GM23338 (cell line): Measurements from ENCODE around the gene PVR. TPM values are rescaled to one million over a fixed set of nuclear protein-coding genes. Genes with fewer than 3 reads are reported as not detected.

Experiments
- ATAC-seq: fragments of 200-7000 bp; cut with Tn5 transposase; 3 replicates; pipeline ENCODE4 v1.9.1; 2020
- DNase-seq: peaks from one replicate; pipeline ENCODE4 v3.0.0-alpha.2; 2015; ENCODE audit warnings: low spot score
- H2AFZ ChIP-seq: fragments of 200-600 bp; sonication (generic); 2 replicates; pipeline ENCODE4 v1.8.0; 2016; ENCODE audit warnings: antibody characterized with exemption, mild to moderate bottlenecking, moderate library complexity
- H3F3A ChIP-seq: fragments of 200-600 bp; sonication (generic); replicated peaks from 2 replicates; pipeline ENCODE4 v1.8.0; 2017; ENCODE audit warnings: antibody characterized with exemption, mixed run types, low read depth
- H3K27ac ChIP-seq: fragments of 200-600 bp; sonication (generic); 2 replicates; pipeline ENCODE4 v1.6.1; 2016; ENCODE audit warnings: low read depth
- H3K27me3 ChIP-seq: fragments of 200-600 bp; sonication (generic); 2 replicates; pipeline ENCODE4 v1.8.0; 2016; ENCODE audit warnings: mild to moderate bottlenecking, mixed run types, moderate library complexity; ENCODE audit not compliant: insufficient read depth
- H3K36me3 ChIP-seq: fragments of 200-600 bp; sonication (generic); 2 replicates; pipeline ENCODE4 v1.8.0; 2016; ENCODE audit warnings: mild to moderate bottlenecking; ENCODE audit not compliant: insufficient read depth
- H3K4me1 ChIP-seq: fragments of 200-600 bp; sonication (generic); 2 replicates; pipeline ENCODE4 v1.8.0; 2016; ENCODE audit warnings: mild to moderate bottlenecking, moderate library complexity; ENCODE audit not compliant: insufficient read depth
- H3K4me2 ChIP-seq: fragments of 200-600 bp; sonication (generic); 2 replicates; pipeline ENCODE4 v1.7.1; 2017; ENCODE audit warnings: mixed run types
- H3K4me3 ChIP-seq: fragments of 200-600 bp; sonication (generic); 2 replicates; pipeline ENCODE4 v1.6.1; 2016; ENCODE audit warnings: mixed run types
- H3K79me2 ChIP-seq: fragments of 200-600 bp; sonication (generic); replicated peaks from 2 replicates; pipeline ENCODE4 v1.8.0; 2017; ENCODE audit warnings: mild to moderate bottlenecking; ENCODE audit not compliant: insufficient read depth
- H3K9me2 ChIP-seq: fragments of 200-600 bp; sonication (generic); 2 replicates; pipeline ENCODE4 v1.8.0; 2017; ENCODE audit not compliant: insufficient read depth
- H4K20me1 ChIP-seq: fragments of 200-600 bp; sonication (generic); replicated peaks from 2 replicates; pipeline ENCODE4 v1.8.0; 2017; ENCODE audit warnings: mild to moderate bottlenecking; ENCODE audit not compliant: insufficient read depth
- H3K27ac Mint-ChIP-seq: 2 replicates; pipeline ENCODE4 v1.8.0; 2020; ENCODE audit warnings: inconsistent platforms, mild to moderate bottlenecking, moderate library complexity, mixed read lengths
- H3K27me3 Mint-ChIP-seq: 3 replicates; pipeline ENCODE4 v1.8.0; 2022; ENCODE audit warnings: low read depth, mild to moderate bottlenecking, moderate library complexity, mixed read lengths, inconsistent platforms; ENCODE audit not compliant: insufficient read depth, poor library complexity
- H3K36me3 Mint-ChIP-seq: 3 replicates; pipeline ENCODE4 v1.8.0; 2021; ENCODE audit warnings: low read depth, mild to moderate bottlenecking, inconsistent platforms, moderate library complexity, mixed read lengths
- H3K4me1 Mint-ChIP-seq: 3 replicates; pipeline ENCODE4 v1.8.0; 2020; ENCODE audit warnings: mild to moderate bottlenecking, inconsistent platforms, mixed read lengths
- H3K4me3 Mint-ChIP-seq: 3 replicates; pipeline ENCODE4 v1.8.0; 2021; ENCODE audit warnings: moderate library complexity, mild to moderate bottlenecking, inconsistent platforms, mixed read lengths
- H3K9me3 Mint-ChIP-seq: 3 replicates; pipeline ENCODE4 v1.8.0; 2020; ENCODE audit warnings: moderate library complexity, mild to moderate bottlenecking, inconsistent platforms, mixed read lengths
- CREB1 ChIP-seq: fragments of 250-450 bp; sonication (Bioruptor Pico); IDR thresholded peaks from 2 replicates; pipeline ENCODE4 v1.5.0; 2020; ENCODE audit warnings: low read depth, mild to moderate bottlenecking, moderate library complexity
- EZH2 ChIP-seq: fragments of 200-600 bp; sonication (generic); IDR thresholded peaks from one replicate; pipeline ENCODE4 v1.8.0; 2017; ENCODE audit warnings: antibody characterized with exemption, mild to moderate bottlenecking, low read depth; ENCODE audit not compliant: unreplicated experiment
- EZH2phosphoT487 ChIP-seq: fragments of 200-600 bp; sonication (generic); IDR thresholded peaks from one replicate; pipeline ENCODE4 v1.8.1; 2018; ENCODE audit warnings: antibody characterized with exemption; ENCODE audit not compliant: unreplicated experiment
- JUNB ChIP-seq: IDR thresholded peaks from one replicate; pipeline ENCODE4 v1.6.1; 2016; ENCODE audit warnings: antibody characterized with exemption; ENCODE audit not compliant: unreplicated experiment
- NANOG ChIP-seq: IDR thresholded peaks from 2 replicates; pipeline ENCODE4 v1.6.1; 2016; ENCODE audit warnings: antibody characterized with exemption, borderline replicate concordance
- POLR2AphosphoS5 ChIP-seq: IDR thresholded peaks from 2 replicates; pipeline ENCODE4 v1.6.1; 2016; ENCODE audit warnings: antibody characterized with exemption, low read depth
- STAT1 ChIP-seq: IDR thresholded peaks from one replicate; pipeline ENCODE4 v1.6.1; 2016; ENCODE audit warnings: antibody characterized with exemption; ENCODE audit not compliant: unreplicated experiment
- ZNF331 ChIP-seq: fragments of 250-450 bp; sonication (Bioruptor Pico); IDR thresholded peaks from 2 replicates; pipeline ENCODE4 v1.5.0; 2020; ENCODE audit warnings: low read depth, mild to moderate bottlenecking, moderate library complexity
- ZNF462 ChIP-seq: fragments of 250-450 bp; sonication (Bioruptor Pico); IDR thresholded peaks from 2 replicates; pipeline ENCODE4 v1.5.0; 2020; ENCODE audit warnings: mild to moderate bottlenecking, moderate library complexity
- polyA plus RNA-seq: library from polyadenylated mRNA; unstranded; fragments of >200 nt; fragmentation: Nextera tagmentation; extraction: Ambion mirVana; gene quantifications from 2 replicates; pipeline ENCODE4 v1.2.1, GENCODE V29; 2016
- total RNA-seq: library from RNA; depleted of rRNA; stranded (reverse); fragments of >200 nt; shearing (Covaris generic); gene quantifications from 2 replicates; pipeline ENCODE4 v1.2.3, GENCODE V29; 2014

The PVR gene
- total and polyA plus RNA-seq, 2 experiments from 2014 or later, result 4.8 to 19.0 TPM

GRCh38 chr19:44644402-44645016 is 799 bp downstream of the PVR start:
- Histone ChIP-seq H3F3A (no peaks in the 10 kb centered on the region; the same call in 1 of the 2 replicates), H3K4me1 (peaks cover 3% of the 10 kb centered on the region; the same call in 1 of the 2 replicates), H3K9me2 (no peaks in the 10 kb centered on the region), H2AFZ (peak overlapping the region; percentile 90), H3K4me2 (peak overlapping the region; percentile 88), H3K4me3 (peak overlapping the region; percentile 93), H3K27me3 (peaks cover 15% of the 10 kb centered on the region), H3K36me3 (peaks cover 7% of the 10 kb centered on the region; the same call in 1 of the 2 replicates), H3K27ac (no peak overlapping the region), H4K20me1 (no peaks in the 10 kb centered on the region), H3K79me2 (peaks cover 11% of the 10 kb centered on the region)
- no peaks in the 10 kb centered on the region; the same call in 2 of the 3 replicates for H3K9me3 Mint-ChIP-seq
- DNase-seq (peak; percentile 79), ATAC-seq (peak; percentile 74)
- peaks cover 4% of the 10 kb centered on the region; the same call in 2 of the 3 replicates for H3K4me1 Mint-ChIP-seq
- peaks cover 9% of the 10 kb centered on the region; the same call in 1 of the 3 replicates for H3K36me3 Mint-ChIP-seq
- H3K27ac Mint-ChIP-seq, result peak overlapping the region; percentile 56; the same call in 1 of the 2 replicates
- peaks cover 9% of the 10 kb centered on the region for H3K27me3 Mint-ChIP-seq
- TF ChIP-seq CREB1 (CRISPR knock-in tag) (0 out of 2 replicates have a peak, but pooled peaks have one; percentile 23), EZH2phosphoT487 (no peak)
- H3K4me3 Mint-ChIP-seq, result peak overlapping the region; percentile 91

- no peak overlapping the region for H3K4me2 ChIP-seq
- H3K4me3 Mint-ChIP-seq, result no peak overlapping the region
- H3K4me1 ChIP-seq, result peaks cover 3% of the 10 kb centered on the region; the same call in 1 of the 2 replicates
These were observed 1.8 kb downstream of the PVR start for GRCh38 chr19:44645407-44646048.

More at GRCh38 chr19:44645407-44646048, 1.8 kb downstream of the PVR start:
- peaks cover 4% of the 10 kb centered on the region; the same call in 2 of the 3 replicates for H3K4me1 Mint-ChIP-seq
- H3K9me2 ChIP-seq, result no peaks in the 10 kb centered on the region
- no peak for DNase-seq
- H3K36me3 Mint-ChIP-seq, result peaks cover 19% of the 10 kb centered on the region
- no peak overlapping the region for H3K27ac ChIP-seq
- peaks cover 15% of the 10 kb centered on the region for H3K27me3 ChIP-seq
- no peaks in the 10 kb centered on the region for H3K9me3 Mint-ChIP-seq
- peaks cover 11% of the 10 kb centered on the region for H3K27me3 Mint-ChIP-seq
- H2AFZ ChIP-seq, result no peak overlapping the region
- peaks cover 11% of the 10 kb centered on the region for H3K79me2 ChIP-seq
- H3K36me3 ChIP-seq, result peaks cover 7% of the 10 kb centered on the region; the same call in 1 of the 2 replicates
- no peaks in the 10 kb centered on the region; the same call in 1 of the 2 replicates for H3F3A ChIP-seq
- no peaks in the 10 kb centered on the region; the same call in 1 of the 2 replicates for H4K20me1 ChIP-seq
- no peak for ATAC-seq
- H3K4me3 ChIP-seq, result no peak overlapping the region
- TF ChIP-seq NANOG (no peak), EZH2 (no peak), EZH2phosphoT487 (no peak), ZNF331 (CRISPR knock-in tag) (no peak), POLR2AphosphoS5 (no peak), ZNF462 (CRISPR knock-in tag) (no peak), JUNB (no peak), STAT1 (no peak)
- no peak overlapping the region for H3K27ac Mint-ChIP-seq
